NCI-H446 (cell line): Measurements from ENCODE around the gene WDR48.

Experiments
- DNase-seq, 2 experiments: peaks; one replicate each; lab custom pipeline; 2025; lab: John Stamatoyannopoulos, UW

Gene WDR48

GRCh38 chr3:39064646-39065045 is 12.8 kb downstream of the WDR48 start:
- DNase-seq = no peak

GRCh38 chr3:39065197-39065596 is 13.4 kb downstream of the WDR48 start:
- peak; percentile 1 to 5 for DNase-seq

- no peak for DNase-seq
Measured at GRCh38 chr3:39067286-39067685, 15.5 kb downstream of the WDR48 start.

GRCh38 chr3:39068556-39068955 is 16.7 kb downstream of the WDR48 start:
- no peak for DNase-seq

DNA sequence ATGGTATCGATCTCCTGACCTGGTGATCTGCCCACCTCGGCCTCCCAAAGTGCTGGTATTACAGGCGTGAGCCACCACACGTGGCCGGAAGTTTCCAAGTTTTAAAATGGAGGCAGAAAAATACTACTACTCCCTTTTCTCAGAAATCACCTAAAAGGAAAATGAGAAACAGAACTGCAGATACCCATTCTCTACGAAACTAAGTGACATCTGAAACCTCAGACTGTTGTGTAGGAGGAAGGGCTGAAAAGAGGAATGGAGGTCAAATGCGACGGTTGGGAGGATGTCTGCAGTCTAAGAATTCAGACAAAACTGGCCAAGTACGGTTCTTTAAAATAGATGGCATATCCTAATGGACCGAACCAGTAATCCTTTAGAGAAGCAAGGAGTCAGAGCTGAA is 24.1 kb downstream of the WDR48 start:
- DNase-seq = no peak

DNA sequence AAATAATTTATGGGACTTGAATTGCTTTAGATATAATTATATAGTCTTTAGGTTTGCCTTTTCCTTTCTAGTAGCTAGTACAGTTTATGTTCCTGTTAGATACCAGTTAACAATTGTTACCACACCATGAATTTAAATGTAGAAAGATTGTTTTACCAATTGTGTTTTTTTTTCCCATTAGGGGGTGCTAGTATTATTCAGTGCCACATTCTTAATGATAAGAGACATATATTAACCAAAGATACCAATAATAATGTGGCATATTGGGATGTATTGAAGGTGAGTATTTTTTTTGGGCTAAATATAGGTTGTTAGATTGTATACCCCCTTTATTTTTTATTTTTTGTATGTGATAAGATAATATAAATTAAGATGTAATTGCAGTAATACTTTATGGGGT is 27.7 kb downstream of the WDR48 start:
- no peak for DNase-seq

GRCh38 chr3:39080026-39080425 is 28.2 kb downstream of the WDR48 start:
- no peak for DNase-seq

DNA sequence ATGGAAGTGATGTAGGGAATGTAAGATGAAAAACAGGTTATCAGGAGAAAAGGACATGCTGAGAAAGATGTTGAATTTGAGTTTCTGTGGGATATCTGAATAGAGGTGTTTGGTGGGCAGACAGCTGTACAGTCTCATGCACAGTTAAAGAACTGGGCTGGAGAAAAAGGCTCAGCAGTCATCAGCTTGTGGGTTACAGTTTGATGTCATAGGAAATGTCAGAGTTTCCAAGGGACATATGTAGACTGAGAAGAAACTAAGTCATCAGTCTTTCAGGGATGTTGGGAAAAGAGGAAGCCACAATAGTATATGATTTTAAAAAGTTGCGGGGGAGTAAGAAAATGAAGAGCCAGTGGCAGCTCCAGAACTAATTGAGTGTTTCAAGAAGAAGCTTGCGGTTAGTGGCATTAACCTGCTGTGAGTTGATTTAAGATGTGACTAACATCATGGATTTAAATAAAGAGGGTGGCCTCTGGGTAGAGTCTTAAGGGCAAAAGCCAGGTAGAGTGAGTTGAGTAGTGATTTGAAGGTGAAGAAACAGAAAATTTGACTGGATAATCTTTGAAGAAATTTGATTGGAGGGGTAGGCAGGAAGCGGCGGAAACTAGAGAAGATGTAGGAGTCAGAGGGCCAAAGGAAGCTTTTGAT is 31.0 kb downstream of the WDR48 start:
- DNase-seq = no peak

DNA sequence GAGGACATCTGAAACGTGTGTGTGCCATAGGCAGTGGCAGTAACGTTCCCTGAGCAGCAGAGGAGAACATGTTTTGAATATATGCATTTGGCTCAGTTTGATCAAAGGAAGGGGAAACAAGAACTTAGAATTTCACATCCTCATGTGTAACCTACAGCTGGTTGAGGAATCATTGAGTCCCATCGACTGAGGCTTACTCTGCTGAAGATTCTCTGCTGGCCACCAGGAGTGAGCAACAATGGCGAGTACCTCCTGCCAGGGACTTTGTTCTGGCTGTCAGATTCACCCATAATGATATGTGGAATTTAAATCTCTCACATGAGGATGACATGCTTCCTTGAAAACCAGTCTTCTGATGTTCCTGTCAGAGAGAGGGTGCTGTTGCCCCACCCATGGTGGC is 34.3 kb downstream of the WDR48 start:
- DNase-seq = no peak

- DNase-seq = no peak
Measured at GRCh38 chr3:39088456-39088855, 36.6 kb downstream of the WDR48 start.

- DNase-seq = no peak
Measured at GRCh38 chr3:39088889-39089288, 37.1 kb downstream of the WDR48 start.

DNA sequence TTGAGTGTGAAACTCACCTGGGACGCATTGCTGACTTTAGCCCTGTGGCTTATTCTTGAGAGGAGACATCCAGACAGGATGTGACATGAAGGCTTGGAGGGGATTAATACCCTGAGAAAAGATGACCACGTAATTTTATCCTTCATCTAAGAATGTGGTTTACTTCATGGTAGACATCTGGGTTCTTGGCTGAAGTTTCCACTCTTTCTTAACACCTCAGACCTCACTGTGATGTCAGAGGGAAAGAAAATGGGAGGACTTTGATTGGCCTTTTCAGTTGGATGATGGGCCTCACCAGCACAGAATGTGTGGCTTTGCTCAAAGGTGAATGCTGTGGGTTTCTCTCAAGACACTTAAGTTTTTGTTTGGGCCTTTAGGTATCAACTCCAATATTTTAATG is 39.1 kb downstream of the WDR48 start:
- DNase-seq = no peak

DNA sequence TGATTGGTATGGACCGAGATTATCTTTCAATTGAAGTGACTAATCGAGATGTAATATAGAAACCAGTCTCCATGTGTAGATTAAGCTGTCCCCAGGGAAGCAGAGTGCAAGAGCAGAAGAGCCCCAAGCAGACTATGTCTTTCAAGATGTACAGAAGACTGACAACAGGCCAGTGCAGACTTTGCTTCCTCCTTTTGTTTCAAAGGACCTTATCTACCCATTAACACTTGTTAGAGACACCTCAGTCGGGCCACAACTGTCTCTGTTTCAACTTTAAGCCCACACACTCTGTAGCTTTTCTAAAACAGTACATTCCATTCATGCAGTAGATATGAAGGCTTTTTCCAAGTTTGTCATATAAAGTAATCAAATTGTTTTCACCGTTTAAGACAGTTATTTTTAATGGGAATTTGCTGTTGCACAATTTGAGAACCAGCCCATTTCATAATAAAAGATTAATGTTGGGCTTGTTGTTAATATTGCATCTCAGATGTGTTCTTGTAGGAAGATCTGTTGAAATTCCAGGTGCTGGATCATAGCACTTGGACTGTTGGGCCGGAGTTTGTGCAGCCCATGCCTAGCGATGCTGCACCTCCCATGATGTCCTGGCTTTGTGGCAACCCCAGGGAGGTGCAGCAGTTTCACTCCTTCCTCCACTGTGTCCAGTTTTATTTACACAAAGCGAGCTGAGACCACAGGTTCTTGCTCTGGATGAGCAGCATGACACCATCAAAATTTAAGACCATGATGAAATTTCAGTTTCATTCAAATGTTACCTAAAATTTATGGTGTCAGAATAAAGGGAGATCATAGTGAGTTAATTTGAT is 43.2 kb downstream of the WDR48 start:
- no peak for DNase-seq

DNA sequence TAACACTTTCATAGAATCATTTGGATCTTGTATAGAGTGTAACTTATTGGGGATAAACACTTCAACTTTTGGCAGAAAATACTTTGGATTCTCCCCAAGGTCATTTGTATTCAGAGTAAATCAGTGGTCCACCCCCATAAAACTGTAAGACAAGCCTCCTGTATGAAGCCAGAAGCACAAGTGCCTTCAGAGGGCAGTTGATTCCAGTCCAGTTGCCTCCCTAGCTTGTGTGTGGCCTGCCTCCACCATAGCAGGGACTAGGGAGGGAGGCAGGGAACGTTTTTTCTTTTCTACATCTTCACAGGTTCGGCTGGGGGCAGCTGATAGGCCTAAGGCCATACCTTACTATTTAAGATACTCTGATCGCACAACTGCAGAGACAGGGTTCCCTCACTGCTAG is 44.0 kb downstream of the WDR48 start:
- DNase-seq = no peak

- DNase-seq = no peak
Measured at GRCh38 chr3:39096775-39097174, 45.0 kb downstream of the WDR48 start.

- no peak for DNase-seq
Measured at GRCh38 chr3:39097716-39098472, 46.1 kb downstream of the WDR48 start.

GRCh38 chr3:39098473-39099000 is 46.7 kb downstream of the WDR48 start:
- DNase-seq = no peak

- no peak for DNase-seq
Measured at GRCh38 chr3:39099242-39099641, 47.4 kb downstream of the WDR48 start.

DNA sequence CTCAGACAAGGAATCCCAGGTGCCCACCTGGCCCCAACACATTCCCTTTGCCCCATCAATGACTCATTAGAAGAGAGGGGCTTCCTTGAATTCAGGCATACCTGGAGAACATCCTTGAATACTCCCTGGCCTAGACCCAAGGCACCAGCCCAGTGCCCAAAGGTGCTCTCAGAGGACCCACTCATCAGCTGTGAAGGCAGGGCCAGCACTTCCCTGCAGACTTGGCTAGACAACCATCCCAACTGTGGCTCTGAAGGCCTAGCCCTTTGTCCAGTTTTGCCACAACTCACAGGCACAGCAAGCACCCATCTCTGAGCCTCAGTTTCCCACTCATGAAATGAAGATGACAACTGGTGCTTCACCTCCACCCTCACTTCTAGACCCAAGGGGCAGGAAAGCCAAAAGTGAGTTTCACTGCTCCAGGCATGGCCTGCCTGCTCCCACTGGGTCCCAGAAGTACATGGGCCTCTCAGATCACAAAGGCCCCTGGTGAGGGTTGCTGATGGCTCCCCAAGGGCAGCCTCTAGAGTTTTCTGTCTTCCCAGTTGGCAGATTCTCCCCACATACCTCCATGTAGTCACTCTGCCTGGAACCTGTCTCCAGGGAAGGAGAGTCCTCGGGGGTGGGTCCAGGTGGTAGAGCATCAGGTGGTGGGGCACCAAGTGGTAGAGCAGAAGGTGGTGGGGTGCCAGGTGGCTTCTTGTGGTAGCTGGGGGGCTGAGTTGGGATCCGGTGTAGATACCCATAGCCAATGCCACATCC is 48.1 kb downstream of the WDR48 start:
- no peak for DNase-seq

DNA sequence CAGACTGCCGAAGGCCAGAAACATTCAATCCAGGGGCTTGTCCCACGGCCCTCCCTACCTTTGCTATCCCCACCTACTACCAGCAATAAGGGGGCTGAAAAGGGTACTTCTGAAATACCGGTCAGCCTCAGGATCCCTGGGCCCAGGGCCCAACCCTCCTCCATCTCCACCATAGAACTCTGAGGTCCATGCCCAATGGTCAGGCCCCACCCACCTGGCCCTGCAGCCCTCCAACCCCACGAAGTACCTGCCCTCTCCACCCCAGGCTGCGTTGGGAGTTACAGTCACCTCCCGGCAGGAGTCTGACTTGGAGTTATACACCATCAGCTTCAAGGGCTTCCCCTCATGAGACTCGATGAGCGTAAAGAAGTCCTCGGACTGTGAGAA is 48.7 kb downstream of the WDR48 start:
- DNase-seq = no peak

DNA sequence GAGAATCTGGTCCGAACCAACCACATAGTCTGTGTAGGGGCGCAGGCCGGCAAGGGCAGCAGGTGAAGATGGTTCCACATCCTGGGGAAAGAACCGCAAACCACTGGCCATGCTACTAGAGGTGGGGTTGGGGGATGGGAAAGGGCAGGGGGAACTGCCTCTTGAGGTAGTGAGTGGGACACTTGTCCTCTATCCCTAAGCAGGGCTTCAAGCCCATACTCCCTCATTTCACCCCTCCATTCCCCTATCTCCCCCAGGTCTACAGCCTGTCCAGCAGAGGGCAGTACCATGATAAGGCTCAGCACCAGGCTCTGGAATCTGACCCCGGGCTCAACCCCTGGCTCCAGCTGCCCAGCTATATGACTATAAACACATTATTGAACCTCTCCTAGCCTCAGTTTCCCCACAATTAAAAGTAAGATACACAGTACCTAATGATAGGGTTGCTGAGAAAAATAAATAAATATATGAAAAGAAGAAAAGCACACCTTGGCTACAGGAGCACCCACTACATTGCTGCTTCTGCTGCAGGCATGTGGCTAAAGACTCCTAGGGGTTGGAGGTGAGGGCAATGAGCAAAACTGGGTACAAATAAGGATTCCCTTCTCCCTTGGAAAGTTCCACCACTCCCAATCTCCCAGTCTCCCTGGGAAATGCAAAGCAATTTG is 49.3 kb downstream of the WDR48 start:
- peak in 1 of 2 experiments; percentile 0 for DNase-seq
